Mucosa of rectum (tissue), 2 donors: Measurements from ENCODE around the gene ZBTB16.

Source experiments
- H3K27ac ChIP-seq, 2 donors: one replicate each; pipeline ENCODE4 v1.7.0; 2013; ENCODE audit warnings: inconsistent platforms in 2 of 2, low read depth in 2 of 2, low read length in 2 of 2
- H3K27me3 ChIP-seq, 2 donors: one replicate each; pipeline ENCODE4 v1.7.0; 2013; ENCODE audit warnings: low read length in 2 of 2; ENCODE audit not compliant: control insufficient read depth in 2 of 2, insufficient read depth in 2 of 2
- H3K36me3 ChIP-seq, 2 donors: one replicate each; pipeline ENCODE4 v1.7.0; 2013; ENCODE audit warnings: low read length in 2 of 2; ENCODE audit not compliant: control insufficient read depth in 2 of 2, insufficient read depth in 2 of 2
- H3K4me1 ChIP-seq, 2 donors: one replicate each; pipeline ENCODE4 v1.7.0; 2013; ENCODE audit warnings: low read length in 2 of 2, mild to moderate bottlenecking in 1 of 2; ENCODE audit not compliant: control insufficient read depth in 2 of 2, insufficient read depth in 2 of 2
- H3K4me3 ChIP-seq, 2 donors: one replicate each; pipeline ENCODE4 v1.7.0; 2013; ENCODE audit warnings: low read length in 2 of 2
- H3K9ac ChIP-seq, 2 donors: one replicate each; pipeline ENCODE4 v1.7.0; 2013; ENCODE audit warnings: low read length in 2 of 2, low read depth in 1 of 2, mild to moderate bottlenecking in 1 of 2
- H3K9me3 ChIP-seq, 2 donors: one replicate each; pipeline ENCODE4 v1.7.0; 2013; ENCODE audit warnings: low read length in 2 of 2; ENCODE audit not compliant: control insufficient read depth in 2 of 2
- donor health status: healthy.
- donor health status: Normal muscosa, but diverticular disease.

Gene ZBTB16

GRCh38 chr11:114278342-114279065, 219.0 kb downstream of the ZBTB16 start:
- Histone ChIP-seq H3K36me3 (no peaks in the 10 kb centered on the region), H3K27me3 (no peaks in the 10 kb centered on the region), H3K4me1 (peaks cover 0 to 6% of the 10 kb centered on the region in 2 donors), H3K9ac (no peak overlapping the region), H3K4me3 (no peak overlapping the region), H3K27ac (no peak overlapping the region), H3K9me3 (no peaks in the 10 kb centered on the region)

- Histone ChIP-seq H3K4me3 (no peak overlapping the region), H3K27me3 (no peaks in the 10 kb centered on the region), H3K27ac (no peak overlapping the region), H3K4me1 (peaks cover 0 to 9% of the 10 kb centered on the region in 2 donors), H3K9me3 (no peaks in the 10 kb centered on the region), H3K9ac (no peak overlapping the region), H3K36me3 (no peaks in the 10 kb centered on the region)
These were observed 220.5 kb downstream of the ZBTB16 start for GRCh38 chr11:114279792-114280546.

GRCh38 chr11:114280696-114281095, 221.2 kb downstream of the ZBTB16 start:
- Histone ChIP-seq H3K4me3 (no peak overlapping the region), H3K9ac (no peak overlapping the region), H3K27ac (no peak overlapping the region), H3K4me1 (peaks cover 0 to 9% of the 10 kb centered on the region in 2 donors), H3K36me3 (no peaks in the 10 kb centered on the region), H3K9me3 (no peaks in the 10 kb centered on the region), H3K27me3 (no peaks in the 10 kb centered on the region)

GRCh38 chr11:114281388-114281956, 222.0 kb downstream of the ZBTB16 start:
- no peak overlapping the region for H3K27ac ChIP-seq
- no peaks in the 10 kb centered on the region for H3K27me3 ChIP-seq
- no peaks in the 10 kb centered on the region for H3K36me3 ChIP-seq
- no peak overlapping the region for H3K4me3 ChIP-seq
- H3K9me3 ChIP-seq: no peaks in the 10 kb centered on the region
- H3K4me1 ChIP-seq: peaks cover 0 to 9% of the 10 kb centered on the region in 2 donors
- no peak overlapping the region for H3K9ac ChIP-seq

GRCh38 chr11:114282488-114282887, 223.0 kb downstream of the ZBTB16 start:
- Histone ChIP-seq H3K36me3 (no peaks in the 10 kb centered on the region), H3K4me3 (no peak overlapping the region), H3K9me3 (no peaks in the 10 kb centered on the region), H3K9ac (no peak overlapping the region), H3K27ac (no peak overlapping the region), H3K4me1 (peaks cover 0 to 9% of the 10 kb centered on the region in 2 donors), H3K27me3 (no peaks in the 10 kb centered on the region)

GRCh38 chr11:114283422-114283821, 223.9 kb downstream of the ZBTB16 start:
- Histone ChIP-seq H3K27ac (no peak overlapping the region), H3K36me3 (no peaks in the 10 kb centered on the region), H3K4me3 (no peak overlapping the region), H3K9me3 (no peaks in the 10 kb centered on the region), H3K9ac (no peak overlapping the region), H3K4me1 (peaks cover 0 to 9% of the 10 kb centered on the region in 2 donors), H3K27me3 (no peaks in the 10 kb centered on the region)

- H3K9me3 ChIP-seq: no peaks in the 10 kb centered on the region
- H3K27ac ChIP-seq: no peak overlapping the region
- peaks cover 0 to 9% of the 10 kb centered on the region in 2 donors for H3K4me1 ChIP-seq
- no peaks in the 10 kb centered on the region for H3K27me3 ChIP-seq
- H3K36me3 ChIP-seq: no peaks in the 10 kb centered on the region
- H3K9ac ChIP-seq: no peak overlapping the region
- no peak overlapping the region for H3K4me3 ChIP-seq
These were observed 224.5 kb downstream of the ZBTB16 start for GRCh38 chr11:114284021-114284420.

- Histone ChIP-seq H3K36me3 (no peaks in the 10 kb centered on the region), H3K9ac (no peak overlapping the region), H3K27ac (no peak overlapping the region), H3K4me1 (peaks cover 0 to 9% of the 10 kb centered on the region in 2 donors), H3K27me3 (no peaks in the 10 kb centered on the region), H3K9me3 (no peaks in the 10 kb centered on the region), H3K4me3 (no peak overlapping the region)
These were observed 225.4 kb downstream of the ZBTB16 start for GRCh38 chr11:114284914-114285313.

- peaks cover 0 to 9% of the 10 kb centered on the region in 2 donors for H3K4me1 ChIP-seq
- H3K27me3 ChIP-seq: no peaks in the 10 kb centered on the region
- H3K4me3 ChIP-seq: no peak overlapping the region
- H3K9ac ChIP-seq: no peak overlapping the region
- H3K27ac ChIP-seq: no peak overlapping the region
- no peaks in the 10 kb centered on the region for H3K36me3 ChIP-seq
- no peaks in the 10 kb centered on the region for H3K9me3 ChIP-seq
These were observed 226.1 kb downstream of the ZBTB16 start for GRCh38 chr11:114285599-114285998.

- H3K9ac ChIP-seq: no peak overlapping the region
- peaks cover 0 to 4% of the 10 kb centered on the region in 2 donors for H3K4me1 ChIP-seq
- no peak overlapping the region for H3K4me3 ChIP-seq
- no peaks in the 10 kb centered on the region for H3K36me3 ChIP-seq
- H3K9me3 ChIP-seq: no peaks in the 10 kb centered on the region
- no peak overlapping the region for H3K27ac ChIP-seq
- H3K27me3 ChIP-seq: no peaks in the 10 kb centered on the region
These were observed 226.7 kb downstream of the ZBTB16 start for GRCh38 chr11:114286229-114286628.
